ENCODE results near the gene HRH2.

HRH2 gene

DNA sequence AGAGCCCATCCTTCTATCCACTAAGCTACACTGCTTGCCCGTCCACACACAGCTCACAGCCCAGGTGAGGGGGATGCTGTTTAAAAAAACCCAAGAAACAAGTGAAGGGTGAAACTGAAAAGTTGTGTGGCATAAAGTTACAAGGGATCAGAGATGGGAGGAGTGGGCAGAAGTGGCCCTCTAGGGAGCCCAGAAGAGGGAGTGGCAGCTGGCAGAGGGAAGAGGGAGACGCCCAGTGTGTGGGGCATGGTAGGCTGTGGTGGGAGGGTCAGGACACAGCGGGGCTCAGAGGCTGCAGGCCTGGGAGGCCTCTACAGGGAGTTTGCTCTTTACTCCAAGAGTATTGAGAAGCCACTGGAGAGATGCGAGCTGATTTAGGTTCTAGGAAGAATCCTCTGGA lies 30.1 kb upstream of the HRH2 start:
- Histone ChIP-seq H3K4me1 (ENCODE audit: low read depth, poor library complexity, severe bottlenecking) (no peaks in the 10 kb centered on the region), H3K27me3 (ENCODE audit: insufficient read depth, low read depth) (no peaks in the 10 kb centered on the region), H3K4me2 (no peak overlapping the region)

DNA sequence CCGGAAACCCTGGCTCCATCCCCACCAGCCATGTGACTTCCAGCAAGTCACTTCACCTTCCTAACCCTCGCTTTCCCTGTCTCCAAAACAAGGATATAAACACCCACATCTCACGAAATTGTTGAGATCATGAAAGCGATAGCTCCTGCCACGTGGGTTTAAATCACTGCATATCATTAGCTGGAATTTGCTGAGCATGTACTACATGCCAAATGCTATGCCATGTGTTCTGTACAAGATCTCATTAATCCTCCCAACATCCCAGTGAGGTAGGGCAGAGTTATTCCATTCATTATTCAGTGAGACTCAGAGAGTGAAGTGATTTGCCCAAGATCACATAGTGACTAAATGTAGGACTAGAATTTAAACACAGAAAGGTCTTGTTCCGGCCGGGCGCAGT lies 29.2 kb upstream of the HRH2 start:
- Histone ChIP-seq H3K36me3 (ENCODE audit: insufficient read depth) (no peaks in the 10 kb centered on the region), H3K27me3 (ENCODE audit: insufficient read depth, low read depth) (no peaks in the 10 kb centered on the region), H2AFZ (ENCODE audit: low read depth) (no peak overlapping the region), H3K4me2 (no peak overlapping the region), H4K20me1 (ENCODE audit: insufficient read depth) (no peaks in the 10 kb centered on the region), H3K79me2 (ENCODE audit: insufficient read depth, low read depth) (no peaks in the 10 kb centered on the region), H3K9ac (no peak overlapping the region), H3K4me1 (ENCODE audit: low read depth, poor library complexity, severe bottlenecking) (no peaks in the 10 kb centered on the region), H3K4me3 (IDR thresholded peaks at IDR 0.05; ENCODE audit: insufficient read depth, low read depth, low read length) (no peak overlapping the region), H3K27ac (no peak overlapping the region)
- TF ChIP-seq, protein P1, sequence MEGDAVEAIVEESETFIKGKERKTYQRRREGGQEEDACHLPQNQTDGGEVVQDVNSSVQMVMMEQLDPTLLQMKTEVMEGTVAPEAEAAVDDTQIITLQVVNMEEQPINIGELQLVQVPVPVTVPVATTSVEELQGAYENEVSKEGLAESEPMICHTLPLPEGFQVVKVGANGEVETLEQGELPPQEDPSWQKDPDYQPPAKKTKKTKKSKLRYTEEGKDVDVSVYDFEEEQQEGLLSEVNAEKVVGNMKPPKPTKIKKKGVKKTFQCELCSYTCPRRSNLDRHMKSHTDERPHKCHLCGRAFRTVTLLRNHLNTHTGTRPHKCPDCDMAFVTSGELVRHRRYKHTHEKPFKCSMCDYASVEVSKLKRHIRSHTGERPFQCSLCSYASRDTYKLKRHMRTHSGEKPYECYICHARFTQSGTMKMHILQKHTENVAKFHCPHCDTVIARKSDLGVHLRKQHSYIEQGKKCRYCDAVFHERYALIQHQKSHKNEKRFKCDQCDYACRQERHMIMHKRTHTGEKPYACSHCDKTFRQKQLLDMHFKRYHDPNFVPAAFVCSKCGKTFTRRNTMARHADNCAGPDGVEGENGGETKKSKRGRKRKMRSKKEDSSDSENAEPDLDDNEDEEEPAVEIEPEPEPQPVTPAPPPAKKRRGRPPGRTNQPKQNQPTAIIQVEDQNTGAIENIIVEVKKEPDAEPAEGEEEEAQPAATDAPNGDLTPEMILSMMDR (conservative IDR thresholded peaks at IDR 0.05; ENCODE audit: low read depth, low read length): no peak

More for the DNA sequence above, 30.1 kb upstream of the HRH2 start:
- no peaks in the 10 kb centered on the region for H4K20me1 ChIP-seq (ENCODE audit: insufficient read depth)
- H3K79me2 ChIP-seq (ENCODE audit: insufficient read depth, low read depth): no peaks in the 10 kb centered on the region
- TF ChIP-seq, protein P1 (conservative IDR thresholded peaks at IDR 0.05; ENCODE audit: low read depth, low read length): no peak
- no peak overlapping the region for H3K4me3 ChIP-seq (IDR thresholded peaks at IDR 0.05; ENCODE audit: insufficient read depth, low read depth, low read length)
- H3K27ac ChIP-seq: no peak overlapping the region
- H3K9ac ChIP-seq: no peak overlapping the region
- H3K36me3 ChIP-seq (ENCODE audit: insufficient read depth): no peaks in the 10 kb centered on the region
- H2AFZ ChIP-seq (ENCODE audit: low read depth): no peak overlapping the region

DNA sequence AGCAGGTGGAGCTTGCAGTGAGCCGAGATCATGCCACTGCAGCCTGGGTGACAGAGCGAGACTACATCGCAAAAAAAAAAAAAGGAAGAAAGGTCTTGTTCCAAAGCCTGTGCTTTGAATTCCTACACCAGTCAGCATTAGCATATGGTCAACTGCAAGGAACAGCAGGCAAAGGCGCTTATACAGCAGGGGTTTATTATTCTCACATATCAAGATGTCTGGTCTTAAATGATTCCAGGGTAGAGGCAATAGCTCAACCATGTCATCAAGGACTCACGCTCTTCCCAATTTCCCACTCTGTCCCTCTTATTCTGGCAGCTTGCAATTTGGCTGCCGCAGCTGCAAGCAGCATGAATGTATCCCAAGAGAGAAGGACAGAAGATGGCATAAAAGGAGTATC lies 28.6 kb upstream of the HRH2 start:
- TF ChIP-seq, protein P1 (conservative IDR thresholded peaks at IDR 0.05; ENCODE audit: low read depth, low read length): no peak
- H3K4me3 ChIP-seq (IDR thresholded peaks at IDR 0.05; ENCODE audit: insufficient read depth, low read depth, low read length): no peak overlapping the region

DNA sequence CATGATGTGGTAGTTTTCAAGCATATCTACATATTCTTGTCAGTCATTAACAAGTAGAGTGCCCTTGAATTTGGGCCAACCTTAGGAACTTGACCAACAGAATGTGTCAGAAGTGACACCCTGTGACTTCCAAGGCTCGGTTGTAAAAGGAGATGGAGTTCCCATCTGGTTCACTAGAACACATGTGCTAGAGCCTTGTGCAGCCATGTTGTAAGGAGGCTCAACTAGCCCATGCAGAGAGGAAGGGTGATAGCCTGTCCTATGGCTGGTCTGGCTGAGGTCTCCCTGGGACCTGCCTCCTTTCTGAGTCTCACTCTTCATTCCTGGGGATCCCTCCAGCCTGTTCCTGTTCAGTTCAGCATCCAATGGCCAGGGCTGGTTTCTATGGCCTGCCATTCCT lies 28.1 kb upstream of the HRH2 start:
- TF ChIP-seq, protein P1 (conservative IDR thresholded peaks at IDR 0.05; ENCODE audit: low read depth, low read length): no peak
- Histone ChIP-seq H3K36me3 (ENCODE audit: insufficient read depth) (no peaks in the 10 kb centered on the region), H3K79me2 (ENCODE audit: insufficient read depth, low read depth) (no peaks in the 10 kb centered on the region), H2AFZ (ENCODE audit: low read depth) (no peak overlapping the region), H3K27me3 (ENCODE audit: insufficient read depth, low read depth) (no peaks in the 10 kb centered on the region), H3K4me1 (ENCODE audit: low read depth, poor library complexity, severe bottlenecking) (no peaks in the 10 kb centered on the region), H3K27ac (no peak overlapping the region), H4K20me1 (ENCODE audit: insufficient read depth) (no peaks in the 10 kb centered on the region), H3K4me3 (IDR thresholded peaks at IDR 0.05; ENCODE audit: insufficient read depth, low read depth, low read length) (no peak overlapping the region), H3K9ac (no peak overlapping the region), H3K4me2 (no peak overlapping the region)

More for the DNA sequence above, 28.6 kb upstream of the HRH2 start:
- Histone ChIP-seq H3K27me3 (ENCODE audit: insufficient read depth, low read depth) (no peaks in the 10 kb centered on the region), H3K9ac (no peak overlapping the region), H3K27ac (no peak overlapping the region), H3K79me2 (ENCODE audit: insufficient read depth, low read depth) (no peaks in the 10 kb centered on the region), H3K4me2 (no peak overlapping the region), H3K4me1 (ENCODE audit: low read depth, poor library complexity, severe bottlenecking) (no peaks in the 10 kb centered on the region), H2AFZ (ENCODE audit: low read depth) (no peak overlapping the region), H4K20me1 (ENCODE audit: insufficient read depth) (no peaks in the 10 kb centered on the region), H3K36me3 (ENCODE audit: insufficient read depth) (no peaks in the 10 kb centered on the region)
